GM18526 (cell line): ENCODE data around the gene SPPL3.

Source experiments
- POLR2A ChIP-seq: IDR thresholded peaks from 3 replicates; pipeline ENCODE4 v1.6.1; 2011; ENCODE audit not compliant: insufficient read length; ENCODE audit errors: extremely low read depth

Gene SPPL3

GRCh38 chr12:120761519-120761934 is 142.6 kb downstream of the SPPL3 start:
- TF ChIP-seq POLR2A, result no peak

DNA sequence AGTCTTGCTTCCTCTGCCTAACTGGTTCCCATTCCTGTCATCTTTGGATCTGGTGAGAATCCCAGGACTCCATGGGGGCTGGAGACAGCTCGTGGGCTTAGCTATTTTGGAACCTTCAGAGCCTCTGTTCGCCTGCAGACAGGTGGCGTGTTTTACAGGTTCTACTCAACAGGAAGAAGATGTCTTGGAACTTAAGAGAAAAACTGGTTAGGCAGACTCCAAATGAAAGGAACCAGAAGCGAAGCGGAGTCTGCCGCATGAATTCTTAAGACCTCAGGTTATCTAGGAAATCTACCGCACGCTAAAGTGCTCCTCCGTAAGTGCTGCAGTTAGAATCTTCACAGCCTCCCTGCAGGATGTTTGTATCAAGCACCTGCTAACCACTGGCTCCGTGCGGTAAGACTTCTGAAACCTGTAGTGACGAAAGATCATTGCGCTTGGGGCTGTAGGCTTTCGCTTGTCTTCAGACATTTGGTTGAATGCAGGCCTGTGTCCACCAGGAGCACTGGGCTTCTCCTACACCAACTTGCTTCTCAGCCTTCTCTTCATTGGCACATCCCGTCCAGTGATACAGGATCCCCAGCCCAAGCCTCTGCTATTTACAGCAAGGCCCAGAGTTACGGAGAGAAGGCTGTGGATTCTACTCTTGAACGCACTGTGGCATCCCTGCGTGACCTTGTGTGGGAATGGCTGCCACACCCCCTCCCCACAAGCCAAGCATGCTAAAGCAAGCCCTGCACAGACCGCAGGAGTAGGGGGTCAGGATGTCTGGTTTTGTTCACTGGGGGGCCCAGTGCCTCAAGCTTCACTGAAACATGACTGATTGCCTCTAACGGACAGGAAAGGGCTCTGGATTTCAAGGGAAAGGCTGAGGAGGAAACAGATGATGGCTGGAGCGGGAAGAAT is 143.6 kb downstream of the SPPL3 start:
- TF ChIP-seq POLR2A, result no peak

DNA sequence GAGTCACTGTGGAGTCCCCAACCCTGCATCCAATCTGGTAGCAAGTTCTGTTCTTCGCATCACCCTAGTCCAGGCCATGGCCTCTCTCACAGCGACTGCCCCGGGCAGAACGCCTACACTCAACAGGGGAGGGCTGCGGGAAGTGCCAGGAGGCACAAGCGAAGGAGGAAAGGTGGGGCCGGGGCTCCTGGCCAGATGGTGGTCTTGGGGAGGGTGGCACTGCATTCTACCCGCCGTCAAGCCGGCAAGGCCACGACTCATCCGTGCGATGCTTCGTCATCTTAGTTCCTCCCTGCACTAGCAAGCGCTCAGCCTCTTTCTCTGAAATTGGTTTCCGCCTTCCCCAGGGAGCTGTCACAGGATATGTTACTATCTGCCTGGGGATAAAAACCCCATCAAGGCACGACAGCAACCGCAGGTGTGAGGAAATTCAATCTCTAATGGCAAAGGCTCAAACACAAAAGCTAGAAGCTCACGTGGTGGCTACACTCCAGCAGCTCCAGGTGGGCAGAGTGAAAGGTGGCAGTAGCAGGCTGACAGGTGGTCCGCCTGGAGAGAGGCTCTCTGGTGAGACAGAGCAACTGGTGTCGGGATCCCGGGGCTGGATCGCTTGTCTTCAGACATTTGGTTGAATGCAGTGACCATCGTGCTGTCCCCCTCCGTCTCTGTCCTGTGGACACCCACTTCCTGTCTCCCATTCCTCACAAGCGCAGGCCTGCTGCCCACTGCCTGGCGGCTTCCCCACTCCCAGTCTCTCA is 144.4 kb downstream of the SPPL3 start:
- no peak for TF ChIP-seq POLR2A

DNA sequence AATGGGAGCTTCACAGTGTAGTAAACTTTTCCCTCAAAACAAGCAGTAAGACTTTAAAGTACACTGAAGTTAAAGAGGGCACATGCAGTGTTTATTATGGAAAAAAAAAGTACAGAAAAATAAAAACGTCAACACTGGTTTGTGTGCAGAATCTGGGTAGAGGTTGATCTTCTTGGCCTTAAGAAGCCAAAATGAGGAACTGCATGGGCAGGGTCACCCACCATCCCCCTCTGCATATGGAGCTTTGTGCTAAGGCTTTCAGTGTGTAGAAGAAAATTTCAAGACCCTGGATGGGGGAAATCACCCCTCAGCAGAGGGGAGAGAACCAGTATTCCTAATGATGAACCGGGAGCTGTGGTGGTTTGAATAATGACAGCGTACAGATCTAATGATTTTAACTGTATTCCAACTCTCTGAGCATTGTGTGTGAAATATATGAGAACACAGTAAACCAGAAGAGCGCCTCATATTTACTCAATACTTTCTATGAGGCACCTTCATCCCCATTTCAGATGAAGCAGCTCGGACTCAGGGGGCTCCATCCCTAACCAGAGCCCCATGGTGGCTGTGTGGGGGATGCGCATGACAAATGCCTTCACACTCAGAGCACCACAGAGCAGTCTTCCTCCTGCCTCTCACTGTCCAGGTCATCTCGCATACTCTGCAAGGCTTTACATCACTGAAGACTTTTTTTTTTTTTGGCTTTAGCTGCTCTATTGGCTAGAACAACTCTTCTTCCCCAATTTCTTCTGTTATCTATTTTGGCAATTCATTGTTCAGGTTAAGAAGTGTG is 145.2 kb downstream of the SPPL3 start:
- TF ChIP-seq POLR2A, result no peak

DNA sequence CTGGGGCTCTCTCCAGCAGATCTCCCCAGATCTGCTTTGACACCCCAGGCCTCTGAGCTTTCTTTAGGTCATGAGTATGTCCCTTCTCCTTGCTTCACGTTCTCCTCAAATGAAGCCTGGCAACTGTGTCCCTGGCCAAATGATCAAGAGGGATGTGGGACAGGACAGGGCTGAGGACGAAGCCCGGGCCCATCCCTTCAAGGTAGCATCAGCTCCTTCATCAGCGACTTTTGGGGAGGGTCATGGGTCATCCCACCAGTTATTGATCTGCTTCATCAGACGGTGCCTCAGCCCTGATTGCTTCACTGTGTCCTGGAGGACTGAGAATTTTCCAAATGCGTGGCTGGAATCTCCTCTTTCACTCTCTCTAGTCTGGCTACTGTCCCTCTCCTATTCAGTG is 146.2 kb downstream of the SPPL3 start:
- no peak for TF ChIP-seq POLR2A

GRCh38 chr12:120757226-120757742 is 146.9 kb downstream of the SPPL3 start:
- no peak for TF ChIP-seq POLR2A

DNA sequence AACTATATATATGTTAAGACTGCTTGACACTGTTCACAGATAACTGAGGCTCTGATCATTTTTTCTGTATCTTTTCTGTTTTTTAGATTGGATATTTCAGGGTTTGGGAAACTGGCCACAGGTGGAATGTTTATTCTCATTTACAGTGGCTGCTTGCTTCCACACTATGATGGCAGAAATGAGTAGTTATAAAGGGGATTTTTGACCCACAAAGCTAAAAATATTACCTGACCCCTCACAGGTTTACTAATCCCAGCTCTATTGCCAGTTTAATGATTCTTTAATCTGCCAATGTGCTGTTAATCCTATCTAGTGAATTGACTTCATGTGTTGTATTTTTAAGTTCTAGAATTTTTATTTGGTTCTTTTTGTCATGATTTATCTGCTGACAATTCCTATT is 148.9 kb downstream of the SPPL3 start:
- TF ChIP-seq POLR2A, result no peak

DNA sequence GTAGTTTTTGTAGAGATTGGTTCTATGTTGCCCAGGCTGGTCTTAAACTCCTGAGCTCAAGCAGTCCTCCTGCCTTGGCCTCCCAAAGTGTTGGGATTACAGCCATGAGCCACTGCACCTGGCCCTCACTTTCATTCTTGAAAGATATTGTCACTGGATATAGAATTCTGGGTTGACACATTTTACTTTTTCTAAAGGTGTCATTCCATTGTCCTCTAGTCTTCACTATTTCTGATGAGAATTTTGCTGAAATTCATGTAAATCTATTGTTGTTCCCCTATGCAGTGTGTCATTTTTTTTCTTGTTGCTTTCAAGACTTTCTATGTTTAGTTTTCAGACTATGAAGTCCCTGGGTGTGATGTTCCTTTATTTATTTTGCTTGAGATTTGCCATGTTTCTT is 149.4 kb downstream of the SPPL3 start:
- TF ChIP-seq POLR2A, result no peak

- TF ChIP-seq POLR2A, result no peak
Observed at GRCh38 chr12:120751389-120751788, 152.8 kb downstream of the SPPL3 start.

DNA sequence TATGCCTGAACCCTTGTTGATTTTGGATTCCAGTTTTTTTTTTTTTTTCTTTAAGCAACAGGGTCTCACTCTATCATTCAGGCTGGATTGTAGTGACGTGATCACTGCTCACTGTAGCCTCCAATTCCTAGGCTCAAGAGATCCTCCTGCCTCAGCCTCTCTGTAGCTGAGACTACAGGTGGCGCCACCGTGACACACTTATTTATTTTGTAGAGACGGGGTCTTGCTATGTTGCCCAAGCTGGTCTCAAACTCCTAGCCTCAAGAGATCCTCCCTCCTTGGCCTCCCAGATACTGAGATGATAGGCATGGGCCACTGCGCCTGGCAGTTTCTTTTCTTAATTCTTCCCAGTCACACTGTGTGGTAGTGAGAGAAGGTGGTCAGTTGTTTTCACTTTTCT is 153.4 kb downstream of the SPPL3 start:
- no peak for TF ChIP-seq POLR2A

- no peak for TF ChIP-seq POLR2A
Observed at GRCh38 chr12:120749256-120749655, 154.9 kb downstream of the SPPL3 start.

- TF ChIP-seq POLR2A, result no peak
Observed at GRCh38 chr12:120748242-120748641, 155.9 kb downstream of the SPPL3 start.

DNA sequence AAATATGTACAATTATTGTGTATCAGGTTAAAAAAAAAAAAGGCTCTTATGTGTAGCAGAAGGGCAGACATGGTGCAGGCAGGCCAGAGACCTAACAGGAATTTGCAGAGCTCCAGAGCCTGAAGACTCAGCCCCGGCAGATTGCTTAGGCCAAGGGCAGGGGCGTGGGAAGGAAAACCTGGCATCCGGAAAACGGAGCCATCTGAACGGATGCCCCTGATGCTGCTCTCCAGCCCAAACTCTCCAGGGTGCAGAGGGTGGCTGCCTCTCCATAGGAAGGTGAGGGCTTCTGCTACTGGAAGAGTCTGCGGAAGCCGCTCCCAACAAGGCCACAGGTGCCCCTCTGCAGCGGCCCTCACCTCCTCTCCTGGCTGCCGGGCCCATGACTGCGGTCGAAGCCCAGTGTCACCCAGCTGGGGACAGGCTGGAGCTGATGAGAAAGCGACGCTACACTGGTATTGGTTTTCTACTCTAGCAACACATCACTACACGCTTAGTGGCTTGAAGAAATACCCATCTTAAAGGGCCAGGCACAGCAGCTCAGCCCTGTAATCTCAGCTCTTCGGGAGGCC is 159.2 kb downstream of the SPPL3 start:
- TF ChIP-seq POLR2A, result no peak

DNA sequence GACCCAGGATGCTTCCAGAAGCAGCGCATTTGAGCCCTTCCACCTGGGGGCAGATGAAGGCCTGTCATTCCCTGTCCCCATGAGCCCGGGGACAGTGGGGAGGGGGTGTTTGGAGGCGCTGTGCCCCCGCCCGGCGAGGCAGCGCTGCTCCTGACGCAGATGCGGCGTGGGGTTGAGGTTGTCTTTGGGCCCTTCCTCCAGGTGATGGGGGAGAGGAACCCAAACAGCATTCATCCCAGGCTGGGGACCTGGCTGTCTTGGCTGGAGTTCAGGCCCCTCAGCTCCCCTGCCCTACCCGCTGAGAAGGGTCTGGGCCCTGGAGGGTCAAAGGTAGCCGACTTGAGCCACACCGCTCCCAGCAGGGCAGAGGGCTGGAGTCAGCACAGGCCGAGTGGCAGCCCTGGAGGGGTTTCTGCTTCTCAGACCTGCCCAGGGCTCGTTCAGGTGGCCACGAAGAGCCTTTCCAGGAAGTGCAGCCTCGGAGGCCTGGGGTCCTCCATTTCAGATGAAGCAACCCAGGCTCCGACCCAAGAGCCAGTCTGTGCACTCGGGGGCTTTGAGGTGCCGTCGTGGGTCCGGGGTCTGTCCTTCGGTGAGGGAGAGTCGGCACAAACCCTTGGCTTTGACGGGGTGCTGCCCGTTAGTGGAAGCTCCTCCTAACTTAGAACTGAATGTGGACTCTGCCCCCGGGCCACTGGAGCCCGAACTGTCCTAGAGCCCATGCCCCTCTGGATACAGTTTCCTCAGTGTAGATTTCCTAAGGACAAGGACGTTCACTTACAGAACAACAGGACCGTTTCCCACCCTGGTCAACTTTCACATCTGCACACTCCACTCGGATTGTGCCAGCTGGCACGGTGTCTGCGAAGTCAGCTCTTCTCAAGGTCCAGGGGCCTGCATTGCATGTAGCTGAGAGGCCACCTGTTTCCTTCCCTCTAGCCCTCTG is 162.4 kb downstream of the SPPL3 start:
- no peak for TF ChIP-seq POLR2A
